ENCODE data around the gene CYTIP.

The CYTIP gene

DNA sequence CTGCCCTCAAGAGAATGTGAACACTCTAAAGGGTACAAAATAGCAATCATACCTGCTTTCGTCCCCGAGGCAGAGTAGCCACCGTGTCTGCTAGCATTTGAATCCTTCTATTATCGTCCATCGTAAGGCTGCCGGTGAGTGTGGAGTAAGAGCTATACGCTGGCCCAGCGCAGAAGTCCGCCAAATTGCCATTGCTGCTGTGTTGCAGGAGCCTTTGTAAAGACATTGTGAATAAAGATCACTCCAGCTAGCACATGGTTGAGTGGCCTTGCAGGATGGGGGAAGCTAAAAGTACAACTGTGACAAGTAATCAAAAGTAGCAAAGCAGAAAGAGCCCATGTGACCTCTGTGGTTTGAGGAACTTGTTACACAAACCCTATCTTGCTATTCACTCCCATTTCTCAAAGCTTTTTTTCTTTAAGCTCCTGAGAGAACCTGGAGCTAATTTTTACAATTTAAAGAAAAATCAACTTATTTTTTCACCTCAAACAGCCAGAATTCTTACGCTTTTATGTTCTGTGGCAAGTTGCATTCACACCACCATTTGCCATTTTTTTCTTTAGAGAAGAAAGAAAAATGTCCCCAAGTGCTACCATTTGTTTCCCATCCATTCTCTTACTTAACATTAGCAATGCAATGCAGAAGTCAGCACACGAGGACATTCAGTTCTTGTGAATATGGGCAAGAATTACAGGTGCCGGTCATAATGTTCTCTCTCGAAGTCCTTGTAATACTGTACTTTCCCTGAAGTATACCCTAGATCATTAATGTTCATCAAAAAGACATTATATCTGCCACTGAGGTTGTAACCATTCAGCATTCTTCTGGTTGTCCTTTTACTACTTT lies at the start of gene CYTIP:
Gene CYTIP (minus strand): TSS at position 295 of the 846 bp plus-strand sequence. CDS start 69 bp downstream, at position 226.
- FAIRE-seq: no peak

DNA sequence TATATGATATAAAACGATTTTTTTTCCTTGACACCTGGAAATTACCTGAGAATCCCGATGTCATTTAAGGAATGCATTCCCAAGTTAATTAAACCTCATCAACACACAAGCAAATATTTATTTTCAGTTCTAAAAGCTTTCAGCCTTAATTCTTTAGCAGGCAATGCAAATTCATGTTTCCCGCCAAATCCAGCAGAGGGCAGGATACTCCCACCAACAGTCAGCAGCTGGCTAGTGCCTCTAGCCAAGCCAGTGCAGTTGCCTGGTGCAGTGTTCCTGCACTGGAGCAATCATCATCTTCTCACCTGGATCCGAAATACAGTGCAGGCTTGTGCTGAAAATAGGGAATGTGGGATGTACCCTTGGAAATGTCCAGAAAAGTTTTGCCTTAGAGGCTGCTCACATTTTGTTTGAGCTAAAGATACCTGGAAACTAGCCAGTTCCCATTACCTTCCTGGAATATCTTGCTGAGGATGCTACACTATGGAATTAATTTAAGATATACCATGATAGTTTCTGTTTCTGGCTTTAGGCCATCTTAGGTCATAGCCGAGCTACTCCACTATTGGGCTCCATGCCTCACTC lies 48.4 kb upstream of the CYTIP start:
- FAIRE-seq: no peak

DNA sequence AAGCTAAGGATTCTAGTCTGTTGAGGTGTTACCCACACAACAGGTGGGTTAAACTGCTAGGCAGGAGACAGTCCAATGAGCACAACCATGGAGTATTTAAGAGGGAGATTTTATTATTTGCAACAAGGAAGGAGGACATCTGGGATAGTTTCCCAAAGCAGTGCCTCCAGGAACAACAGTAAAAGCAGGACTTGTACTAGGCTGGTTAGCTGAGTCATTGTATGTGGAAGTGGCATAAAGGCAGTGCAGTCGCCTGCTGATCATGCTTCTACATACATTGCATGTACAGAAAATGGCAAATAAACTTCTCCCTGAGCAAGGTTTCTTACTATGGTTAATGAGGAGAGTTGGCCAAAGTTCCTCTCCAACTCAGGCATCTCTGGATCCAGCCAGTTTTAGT lies 46.1 kb upstream of the CYTIP start:
- FAIRE-seq: no peak

DNA sequence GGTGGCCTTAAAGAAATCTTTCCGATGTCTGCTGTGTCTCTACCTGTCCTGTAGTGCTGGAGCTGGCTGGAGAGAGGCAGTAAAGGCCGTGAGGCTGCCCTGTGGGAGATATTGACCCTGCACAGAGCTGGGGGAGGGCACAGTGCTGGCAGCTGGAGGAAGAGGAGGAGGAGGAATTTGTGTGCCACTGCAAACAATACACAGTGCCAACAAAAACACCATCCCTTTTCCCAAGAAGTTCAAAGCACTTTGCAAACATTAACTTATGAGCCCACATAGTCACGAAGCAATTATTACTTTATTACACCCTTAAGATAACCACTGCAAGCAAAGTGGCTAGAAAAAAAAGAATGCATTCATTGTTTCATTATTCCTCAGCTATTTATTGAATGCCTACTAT lies 45.0 kb upstream of the CYTIP start:
- no peak for FAIRE-seq

DNA sequence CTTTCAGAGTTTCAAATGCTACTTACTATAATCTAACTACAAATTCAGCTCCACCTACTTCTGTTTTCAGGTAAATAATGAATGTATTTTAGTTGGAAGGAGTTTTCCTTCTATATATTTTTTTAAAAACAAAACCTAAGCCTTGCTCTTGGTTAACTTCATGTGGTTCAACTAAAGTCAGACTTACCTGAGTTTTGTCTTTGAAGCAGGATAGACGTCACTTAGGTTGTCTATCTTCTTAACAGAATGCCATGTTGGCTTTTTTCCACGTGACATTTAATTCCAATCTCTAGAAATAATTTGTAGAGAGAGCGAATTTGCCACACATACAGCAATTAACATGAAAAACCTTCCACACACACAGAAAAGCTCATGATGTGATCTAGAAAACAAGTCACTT lies 43.9 kb upstream of the CYTIP start:
- no peak for FAIRE-seq

DNA sequence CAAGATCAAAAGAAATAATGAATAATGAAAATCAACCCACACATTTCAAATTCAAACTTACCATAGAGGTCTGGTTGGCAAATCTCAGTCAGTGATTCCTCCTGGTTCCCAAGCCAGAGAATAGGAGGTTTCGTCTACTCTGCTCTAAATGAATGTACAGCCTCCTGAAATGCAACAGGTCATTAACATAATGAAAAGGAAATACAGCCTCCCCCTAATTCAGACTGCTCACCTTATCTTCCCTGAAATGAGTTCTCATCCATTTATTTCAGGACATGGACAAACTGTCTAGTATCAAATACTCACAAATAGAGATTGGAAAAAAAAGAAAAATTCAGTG lies 43.4 kb upstream of the CYTIP start:
- no peak for FAIRE-seq

DNA sequence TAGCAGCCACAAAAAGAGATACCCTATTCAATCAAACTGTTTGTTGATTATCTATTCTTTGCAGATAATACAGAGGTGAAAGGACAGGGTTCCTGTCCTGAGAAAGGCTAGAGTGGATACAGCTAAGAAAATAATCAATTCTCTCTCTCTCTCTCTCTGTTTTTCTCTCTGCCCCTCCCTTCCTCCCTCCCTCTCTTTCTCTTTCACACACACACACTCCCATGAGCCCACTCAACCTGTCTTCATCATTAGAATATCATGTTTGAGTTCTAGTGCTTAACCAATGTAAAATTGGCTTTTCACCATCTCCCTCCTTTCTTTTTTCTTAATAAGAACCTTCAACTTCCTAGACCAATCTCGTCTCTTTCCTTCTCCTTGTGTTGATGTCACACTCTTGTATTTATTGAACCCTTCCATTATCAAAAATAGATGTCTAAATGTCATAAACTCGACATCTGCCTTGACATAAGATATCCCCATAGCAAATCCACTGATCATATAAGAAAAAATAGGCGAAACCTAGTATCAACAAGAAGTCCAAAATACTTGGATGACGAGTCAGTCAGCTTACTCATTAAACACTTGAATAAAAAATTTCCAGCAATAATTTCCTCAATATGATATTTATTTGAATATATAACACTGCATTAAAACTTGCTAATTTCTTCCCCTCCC lies 42.8 kb upstream of the CYTIP start:
- no peak for FAIRE-seq

DNA sequence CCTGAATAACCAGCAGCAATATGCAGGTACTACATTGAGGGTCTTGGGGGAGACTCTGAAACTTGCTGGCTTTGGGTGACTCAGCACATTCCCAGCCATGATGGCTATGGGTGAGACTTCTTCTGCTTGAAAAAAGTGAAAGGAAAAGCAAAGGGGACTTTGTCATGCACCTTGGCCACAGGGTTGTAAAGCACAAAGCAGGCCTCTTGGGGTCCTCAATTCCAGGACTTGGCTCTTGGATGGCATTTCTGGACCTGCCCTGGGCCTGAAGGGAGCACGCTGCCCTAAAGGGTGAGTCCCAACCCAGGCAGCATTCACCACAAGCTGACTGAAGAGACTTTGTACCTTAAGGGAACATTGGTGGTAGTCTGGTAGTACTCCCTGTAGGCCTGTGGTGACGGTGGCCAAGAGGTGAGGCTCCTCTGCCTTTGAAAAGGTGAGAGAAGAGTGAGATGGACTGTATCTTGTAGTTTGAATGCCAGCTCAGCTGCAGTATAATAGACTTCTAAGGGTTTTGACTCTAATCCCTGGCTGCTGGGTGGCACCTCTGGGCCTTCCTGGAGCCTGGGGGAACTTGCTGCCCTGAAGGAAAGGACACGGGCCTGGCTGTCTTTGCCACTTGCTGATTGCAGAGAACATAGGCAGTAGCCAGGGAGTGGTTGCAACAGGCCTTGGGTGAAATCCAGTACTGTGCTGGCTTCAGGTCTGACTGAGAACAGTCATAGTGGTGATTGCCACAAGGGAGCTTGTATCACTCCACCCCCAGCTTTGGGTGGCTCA lies 36.5 kb upstream of the CYTIP start:
- FAIRE-seq: no peak

DNA sequence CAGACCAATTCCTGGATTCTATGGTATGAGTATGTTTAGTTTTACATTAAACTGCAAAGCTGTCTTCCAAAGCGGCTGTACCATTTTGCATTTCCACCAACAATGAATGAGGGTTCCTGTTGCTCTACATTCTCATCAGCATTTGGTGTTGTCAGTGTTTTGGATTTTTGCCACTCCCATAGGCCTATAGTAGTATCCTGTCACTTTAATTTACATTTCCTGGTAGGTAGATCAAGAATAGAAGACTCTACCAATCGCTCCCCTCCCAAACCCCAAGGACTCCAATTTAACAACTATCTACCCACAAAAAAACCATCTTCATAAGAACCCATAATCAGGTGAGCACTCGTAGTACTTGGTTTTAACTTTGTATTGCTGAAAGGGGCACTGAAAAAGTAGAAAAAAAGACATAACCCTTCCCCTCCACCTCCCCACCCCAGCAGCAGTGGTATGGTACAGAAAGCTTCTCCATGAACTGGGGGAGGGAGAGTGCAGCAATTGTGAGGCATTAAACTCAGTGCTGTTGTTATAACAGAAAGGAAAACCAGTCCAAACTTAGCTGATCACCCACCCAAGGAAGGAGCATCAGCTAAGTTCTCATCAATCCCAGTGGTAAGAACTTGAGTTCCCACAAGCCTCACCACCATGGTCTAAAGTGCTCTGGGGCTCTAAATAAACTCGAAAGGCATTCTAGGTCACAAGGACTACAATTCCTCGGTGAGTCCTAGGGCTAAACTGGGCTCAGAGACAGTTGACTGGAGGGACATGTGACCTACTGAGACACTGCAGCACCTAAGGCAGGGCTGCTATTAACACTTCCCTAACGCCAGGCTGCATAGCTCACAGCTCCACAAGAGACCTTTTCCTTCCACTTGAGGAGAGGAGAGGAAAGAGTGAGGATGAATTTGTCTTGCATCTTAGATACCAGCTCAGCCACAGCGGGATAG lies 35.5 kb upstream of the CYTIP start:
- FAIRE-seq: no peak

DNA sequence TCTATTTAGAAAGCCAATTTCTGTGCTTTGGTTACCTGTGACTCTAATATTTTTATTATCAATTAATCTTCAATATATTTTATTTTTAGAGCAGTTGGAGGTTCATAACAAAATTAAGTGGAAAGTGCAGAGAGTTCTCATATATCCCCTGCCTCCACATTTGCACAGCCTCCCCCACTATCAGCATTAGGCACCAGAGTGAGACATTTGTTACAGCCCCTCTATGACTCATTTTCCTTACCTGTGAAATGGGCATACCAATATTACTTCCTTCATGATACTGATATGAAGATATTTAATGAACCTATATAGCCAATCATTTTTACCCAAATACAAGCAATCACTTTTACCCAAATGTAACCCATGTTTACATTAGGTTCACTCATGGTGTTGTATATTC lies 34.0 kb upstream of the CYTIP start:
- no peak for FAIRE-seq

DNA sequence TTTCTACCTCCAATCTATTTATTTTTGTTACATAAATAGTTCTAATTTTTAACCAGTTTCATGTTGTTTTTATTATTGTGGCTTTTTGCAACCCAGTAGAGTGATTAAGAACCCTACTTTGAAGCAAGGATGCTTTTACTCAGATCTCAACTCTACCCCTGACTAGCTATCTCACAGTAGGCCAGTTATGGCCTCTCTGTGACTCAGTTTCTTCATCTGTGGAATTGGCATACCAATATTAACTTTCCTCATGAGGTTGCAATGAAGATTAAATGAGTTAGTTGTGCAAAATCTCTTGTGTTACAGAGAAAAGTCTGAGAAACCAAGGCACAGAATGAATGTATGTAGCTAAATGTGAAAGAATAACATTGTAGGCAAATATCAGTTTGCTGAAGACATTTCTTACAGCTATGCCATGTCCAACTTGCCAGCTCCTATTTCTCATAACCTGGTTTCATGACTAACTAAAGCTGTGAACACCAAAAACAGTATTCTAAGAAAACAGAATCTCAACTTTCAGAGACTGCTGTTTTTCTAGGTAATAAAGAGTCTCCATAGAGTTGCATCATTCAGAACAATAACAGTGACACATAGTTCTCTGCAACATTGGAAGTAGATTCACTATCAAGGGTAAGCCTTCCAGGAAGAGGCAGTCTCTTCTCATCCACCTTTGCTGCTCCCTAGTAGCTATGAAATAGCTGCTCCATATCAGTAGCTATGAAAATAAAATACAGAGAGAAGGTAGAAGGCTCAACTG lies 33.2 kb upstream of the CYTIP start:
- no peak for FAIRE-seq

DNA sequence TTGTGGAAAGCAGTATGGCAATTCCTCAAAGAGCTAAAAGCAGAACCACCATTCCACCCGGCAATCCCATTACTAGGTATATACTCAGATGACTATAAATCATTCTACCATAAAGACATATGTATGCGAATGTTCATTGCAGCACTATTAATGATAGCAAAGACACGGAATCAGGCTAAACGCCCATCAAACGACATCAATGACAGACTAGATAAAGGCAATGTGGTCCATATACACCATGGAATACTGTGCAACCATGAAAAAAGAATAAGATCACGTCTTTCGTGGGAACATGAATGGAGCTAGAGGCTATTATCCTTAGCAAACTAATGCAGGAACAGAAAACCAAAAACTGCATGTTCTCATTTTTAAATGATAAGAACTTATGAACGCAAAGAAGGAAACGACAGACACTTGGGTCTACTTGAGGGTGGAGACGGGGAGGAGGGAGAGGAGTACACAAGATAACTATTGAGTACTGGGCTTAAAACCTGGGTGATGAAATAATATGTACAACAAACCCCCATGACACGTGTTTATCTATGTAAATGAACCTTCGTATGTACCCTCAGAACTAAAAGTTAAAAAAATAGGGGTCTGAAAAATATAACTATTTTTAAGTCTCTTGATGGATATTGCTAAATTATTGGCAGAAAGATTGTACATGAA lies 32.0 kb upstream of the CYTIP start:
- no peak for FAIRE-seq

DNA sequence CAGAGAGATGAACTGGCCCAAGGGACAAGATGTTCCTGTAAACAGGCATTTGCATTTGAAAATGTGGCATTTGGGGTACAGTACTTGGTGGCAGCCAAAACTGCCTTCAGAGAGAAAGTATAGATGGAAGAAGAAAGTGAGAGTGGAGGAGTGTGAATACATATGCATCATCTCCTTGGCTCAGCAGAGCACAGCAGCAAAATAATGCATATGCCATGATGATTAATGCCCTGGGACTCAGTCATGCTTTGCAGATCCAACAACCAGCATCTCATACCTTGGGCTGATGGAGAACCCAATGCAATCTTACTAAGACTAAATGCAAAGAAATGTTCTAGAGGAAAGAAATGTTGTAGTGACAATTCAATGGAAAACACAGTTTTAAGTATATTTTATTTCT lies 29.7 kb upstream of the CYTIP start:
- no peak for FAIRE-seq

DNA sequence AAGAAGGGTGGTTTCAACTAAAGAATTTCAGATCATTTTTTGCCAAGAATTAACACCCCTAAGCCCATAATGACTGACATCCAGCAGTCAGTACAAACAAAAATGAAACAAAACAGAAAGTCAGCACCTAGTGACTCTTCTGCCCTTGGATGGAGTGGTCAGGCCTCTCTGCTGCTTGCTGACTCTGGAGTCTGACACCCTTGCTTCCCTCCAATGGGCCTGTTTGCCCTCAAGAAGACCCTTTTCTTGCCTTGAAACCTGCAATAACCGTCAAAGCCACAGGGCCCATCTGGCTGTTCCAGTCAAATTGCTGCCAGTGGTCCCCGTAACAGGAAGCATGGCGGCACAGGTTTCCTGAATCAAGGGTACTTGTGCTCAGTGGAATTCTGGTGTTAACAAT lies 27.2 kb upstream of the CYTIP start:
- FAIRE-seq: no peak

DNA sequence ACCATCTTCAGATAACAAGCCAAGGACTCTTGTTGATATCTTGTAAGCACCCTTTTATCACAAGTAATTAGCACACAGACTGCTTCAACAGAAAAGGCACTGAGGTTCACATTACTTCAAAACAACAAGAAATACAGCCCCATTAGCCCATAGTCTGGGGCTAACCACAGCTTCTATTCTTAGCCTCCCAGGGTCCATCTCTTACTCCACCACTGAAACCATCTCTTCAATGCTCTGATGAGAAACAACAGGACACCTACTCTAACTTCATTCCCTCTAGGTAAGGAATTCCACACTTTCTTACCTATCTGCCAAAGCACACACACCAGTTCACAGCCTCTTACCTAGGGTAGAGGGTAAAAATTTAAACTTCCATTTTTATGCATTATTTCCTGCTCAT lies 26.4 kb upstream of the CYTIP start:
- no peak for FAIRE-seq

DNA sequence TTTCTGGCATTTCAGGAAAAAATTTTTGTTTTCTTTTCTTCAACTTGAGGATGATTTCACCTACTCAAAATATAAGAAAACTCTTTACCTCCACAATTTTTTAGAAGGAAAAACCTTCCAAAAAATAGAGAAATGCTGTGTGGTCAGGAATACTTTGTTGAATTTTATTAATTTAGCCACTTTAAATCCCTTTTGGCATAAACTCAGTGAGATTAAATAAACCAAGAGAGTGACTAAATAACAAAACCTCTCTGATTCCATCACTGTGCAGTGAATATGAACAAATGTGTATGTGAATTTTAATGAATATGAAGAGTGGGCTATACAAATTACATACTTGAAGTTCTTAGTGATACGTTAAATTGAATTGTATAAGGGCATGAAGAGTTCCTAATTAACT lies 25.8 kb upstream of the CYTIP start:
- FAIRE-seq: no peak

DNA sequence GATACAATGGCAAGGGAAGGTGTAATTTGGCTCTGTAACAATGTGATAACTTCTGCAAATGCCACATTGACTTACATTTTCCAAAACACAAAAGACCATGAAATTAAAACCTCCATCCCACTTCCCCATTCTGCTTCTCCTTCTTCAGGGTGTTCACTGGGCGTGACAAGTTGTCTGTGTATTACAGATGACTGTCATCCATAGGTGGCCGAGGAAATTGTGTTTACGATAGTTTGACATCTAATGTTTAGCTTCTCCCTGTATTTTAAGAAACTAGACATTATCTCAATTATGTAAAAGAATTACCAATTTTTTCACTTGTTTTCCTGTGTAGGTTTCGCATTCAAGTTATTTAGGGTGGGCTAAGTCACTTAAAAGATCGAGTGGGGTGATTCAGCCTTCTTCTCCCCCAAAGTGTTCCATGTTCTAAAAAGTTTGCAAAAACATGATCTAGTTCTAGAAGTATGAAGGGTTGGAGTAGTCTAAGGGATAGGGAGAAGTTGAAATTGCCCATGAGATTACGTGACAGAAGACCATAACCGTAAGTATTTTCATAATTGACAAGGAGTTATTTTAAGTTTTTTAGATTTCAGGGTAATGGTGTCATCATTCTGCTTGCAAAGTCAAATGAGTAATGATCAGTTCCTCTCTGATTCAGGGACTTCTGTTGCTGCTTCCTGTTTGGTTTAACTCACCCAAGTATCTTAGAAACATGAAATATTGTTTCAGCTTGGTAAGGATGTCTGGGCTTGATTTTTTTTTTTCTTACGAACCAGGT lies 25.2 kb upstream of the CYTIP start:
- no peak for FAIRE-seq

DNA sequence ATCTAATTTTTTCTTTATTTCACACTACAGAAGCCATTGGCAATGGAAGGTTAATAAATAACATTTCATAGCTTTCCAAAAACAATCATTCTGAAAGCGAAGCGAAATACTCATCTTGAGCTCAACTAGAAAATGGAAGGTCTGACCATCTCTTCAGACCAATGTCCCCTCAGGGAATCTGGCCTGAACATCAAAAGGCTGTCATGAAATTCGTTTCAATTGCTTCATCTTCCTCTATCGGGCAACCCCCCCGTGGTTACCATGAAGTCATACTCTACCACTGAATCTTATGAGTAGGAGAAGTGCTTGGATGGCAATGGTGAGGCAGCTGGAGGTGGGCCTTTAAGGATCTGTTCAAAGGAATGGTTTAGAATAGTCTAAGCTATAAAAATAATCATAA lies 22.9 kb upstream of the CYTIP start:
- no peak for FAIRE-seq

DNA sequence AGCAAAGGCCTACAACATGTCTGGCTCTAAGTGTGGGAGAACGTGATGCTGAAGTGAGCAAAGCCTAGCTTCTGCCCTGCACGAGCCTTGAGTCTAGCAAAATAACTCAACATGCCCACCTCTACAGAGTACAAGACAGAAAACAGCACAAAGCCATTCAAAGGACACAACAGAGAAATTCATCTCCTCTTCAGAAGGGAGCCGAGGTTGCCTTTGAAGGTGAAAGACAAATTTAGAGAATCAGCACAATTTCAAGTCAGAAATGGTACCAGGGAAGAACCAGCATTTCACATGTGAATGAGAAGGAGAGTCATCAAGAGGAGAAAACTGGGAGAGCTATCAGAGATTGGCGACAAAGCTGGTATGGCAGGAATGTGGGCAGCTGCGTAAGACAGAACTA lies 21.7 kb upstream of the CYTIP start:
- no peak for FAIRE-seq

DNA sequence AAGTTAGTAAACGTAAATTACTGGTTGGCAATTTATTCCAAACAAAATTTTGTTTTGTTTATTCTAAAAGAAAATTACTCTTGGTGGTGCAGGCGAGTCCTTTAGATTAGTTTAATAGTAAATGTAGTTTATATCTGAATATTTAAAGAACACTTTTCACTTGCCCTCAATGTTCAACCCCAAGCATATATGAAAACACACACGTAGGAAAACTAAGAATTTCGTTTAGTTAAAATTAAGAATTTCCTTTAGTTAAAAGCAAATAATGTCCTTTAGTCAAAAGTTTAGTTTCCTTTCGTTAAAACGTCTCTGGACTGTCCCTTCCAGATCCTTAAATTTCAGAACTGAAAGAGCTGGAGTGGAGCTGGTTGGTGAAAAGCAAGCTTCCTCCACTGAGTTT lies 19.1 kb upstream of the CYTIP start:
- FAIRE-seq: no peak
